ENCODE results near the gene FBLN1. TPM values are rescaled to one million over a fixed set of nuclear protein-coding genes. Genes with fewer than 3 reads are reported as not detected.
"Not testable (repeated sequence)": the region's sequence is repeated elsewhere in the genome, so short reads cannot be mapped to it uniquely, and the experiment has no call there.

FBLN1 gene
- total RNA-seq, 1 donor from 2014 or later = 624 TPM

- intact Hi-C loops (cut with DNase I) = no loop called here
- peak; percentile 31 for ATAC-seq
- DNase-seq (ENCODE audit: low spot score) = peak; percentile 60
Measured at GRCh38 chr22:45475063-45475747, 27.5 kb upstream of the FBLN1 start.

GRCh38 chr22:45475851-45476514, 26.7 kb upstream of the FBLN1 start:
- ATAC-seq (peak; percentile 63), DNase-seq (ENCODE audit: low spot score) (peak; percentile 65)
- intact Hi-C loops (cut with DNase I) = no loop called here

- intact Hi-C loops (cut with DNase I) = no loop called here
- peak; percentile 45 for ATAC-seq
- DNase-seq (ENCODE audit: low spot score) = peak; percentile 59
Measured at GRCh38 chr22:45476814-45477213, 25.9 kb upstream of the FBLN1 start.

GRCh38 chr22:45477366-45478107, 25.1 kb upstream of the FBLN1 start:
- ATAC-seq (no peak), DNase-seq (ENCODE audit: low spot score) (peak; percentile 53)
- intact Hi-C loops (cut with DNase I) = no loop called here

GRCh38 chr22:45478108-45478771, 24.4 kb upstream of the FBLN1 start:
- DNase-seq (ENCODE audit: low spot score) (peak; percentile 78), ATAC-seq (peak; percentile 87)
- intact Hi-C loops (cut with DNase I) = no loop called here

- ATAC-seq = no peak
- DNase-seq (ENCODE audit: low spot score) = peak; percentile 23
- intact Hi-C loops (cut with DNase I) = no loop called here
Measured at GRCh38 chr22:45480717-45481116, 22.0 kb upstream of the FBLN1 start.

GRCh38 chr22:45481661-45482060, 21.0 kb upstream of the FBLN1 start:
- DNase-seq (ENCODE audit: low spot score) = peak; percentile 43
- ATAC-seq = no peak
- intact Hi-C loops (cut with DNase I) = no loop called here

- ATAC-seq = no peak
- DNase-seq (ENCODE audit: low spot score) = peak; percentile 7
- intact Hi-C loops (cut with DNase I) = no loop called here
Measured at GRCh38 chr22:45482169-45482568, 20.5 kb upstream of the FBLN1 start.

- no peak for ATAC-seq
- intact Hi-C loops (cut with DNase I) = no loop called here
- DNase-seq (ENCODE audit: low spot score) = peak; percentile 27
Measured at GRCh38 chr22:45483319-45483718, 19.4 kb upstream of the FBLN1 start.

- peak; percentile 42 for DNase-seq (ENCODE audit: low spot score)
- intact Hi-C loops (cut with DNase I) = no loop called here
- peak; percentile 4 for ATAC-seq
Measured at GRCh38 chr22:45483918-45484499, 18.7 kb upstream of the FBLN1 start.

GRCh38 chr22:45484742-45485141, 17.9 kb upstream of the FBLN1 start:
- DNase-seq (ENCODE audit: low spot score) = peak; percentile 48
- peak; percentile 38 for ATAC-seq
- intact Hi-C loops (cut with DNase I) = no loop called here

GRCh38 chr22:45485261-45485660, 17.4 kb upstream of the FBLN1 start:
- intact Hi-C loops (cut with DNase I) = no loop called here
- DNase-seq (ENCODE audit: low spot score) (peak; percentile 61), ATAC-seq (peak; percentile 92)

GRCh38 chr22:45488764-45489370, 13.8 kb upstream of the FBLN1 start:
- no peak for ATAC-seq
- no peak for DNase-seq (ENCODE audit: low spot score)
- intact Hi-C loops (cut with DNase I) = no loop called here

- no peak for DNase-seq (ENCODE audit: low spot score)
- ATAC-seq = no peak
- intact Hi-C loops (cut with DNase I) = no loop called here
Measured at GRCh38 chr22:45490836-45491235, 11.8 kb upstream of the FBLN1 start.

- DNase-seq (ENCODE audit: low spot score) = no peak
- ATAC-seq = no peak
- intact Hi-C loops (cut with DNase I) = no loop called here
Measured at GRCh38 chr22:45491841-45492240, 10.8 kb upstream of the FBLN1 start.

- no peak for DNase-seq (ENCODE audit: low spot score)
- ATAC-seq = peak; percentile 60
- intact Hi-C loops (cut with DNase I) = no loop called here
Measured at GRCh38 chr22:45493286-45493771, 9.4 kb upstream of the FBLN1 start.

- DNase-seq (ENCODE audit: low spot score); intact Hi-C loops (cut with DNase I); ATAC-seq: not testable (repeated sequence)
Measured at GRCh38 chr22:45494306-45494705, 8.4 kb upstream of the FBLN1 start.

- intact Hi-C loops (cut with DNase I); ATAC-seq; DNase-seq (ENCODE audit: low spot score): not testable (repeated sequence)
Measured at GRCh38 chr22:45495616-45496015, 7.1 kb upstream of the FBLN1 start.
